Measurements from ENCODE around the gene ATP5PF. TPM values are rescaled to one million over a fixed set of nuclear protein-coding genes. Genes with fewer than 3 reads are reported as not detected.

ATP5PF gene
- total RNA-seq, 1 donor from 2014 or later: 34.5 TPM

DNA sequence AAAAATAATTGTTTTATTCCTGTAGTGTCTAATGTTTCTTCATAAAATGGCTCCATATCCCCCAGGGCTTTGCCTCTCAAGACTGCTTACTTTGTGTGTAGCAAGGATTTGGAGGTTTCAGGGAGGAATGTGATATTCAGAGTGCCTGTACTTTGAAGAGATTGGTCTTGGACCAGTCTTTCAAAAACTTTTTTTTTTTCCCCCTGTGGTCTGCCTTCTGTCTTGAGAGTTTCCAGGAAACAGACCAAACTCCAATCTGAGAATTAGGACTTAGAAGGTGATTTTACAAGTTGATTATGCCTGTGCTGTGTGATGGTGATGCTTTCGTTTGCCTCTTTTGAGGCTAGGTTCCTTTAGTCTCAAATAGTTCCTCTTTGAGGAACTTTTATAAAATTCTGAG lies 26.0 kb upstream of the ATP5PF start:
- FAIRE-seq: no peak
- TF ChIP-seq, protein P1, sequence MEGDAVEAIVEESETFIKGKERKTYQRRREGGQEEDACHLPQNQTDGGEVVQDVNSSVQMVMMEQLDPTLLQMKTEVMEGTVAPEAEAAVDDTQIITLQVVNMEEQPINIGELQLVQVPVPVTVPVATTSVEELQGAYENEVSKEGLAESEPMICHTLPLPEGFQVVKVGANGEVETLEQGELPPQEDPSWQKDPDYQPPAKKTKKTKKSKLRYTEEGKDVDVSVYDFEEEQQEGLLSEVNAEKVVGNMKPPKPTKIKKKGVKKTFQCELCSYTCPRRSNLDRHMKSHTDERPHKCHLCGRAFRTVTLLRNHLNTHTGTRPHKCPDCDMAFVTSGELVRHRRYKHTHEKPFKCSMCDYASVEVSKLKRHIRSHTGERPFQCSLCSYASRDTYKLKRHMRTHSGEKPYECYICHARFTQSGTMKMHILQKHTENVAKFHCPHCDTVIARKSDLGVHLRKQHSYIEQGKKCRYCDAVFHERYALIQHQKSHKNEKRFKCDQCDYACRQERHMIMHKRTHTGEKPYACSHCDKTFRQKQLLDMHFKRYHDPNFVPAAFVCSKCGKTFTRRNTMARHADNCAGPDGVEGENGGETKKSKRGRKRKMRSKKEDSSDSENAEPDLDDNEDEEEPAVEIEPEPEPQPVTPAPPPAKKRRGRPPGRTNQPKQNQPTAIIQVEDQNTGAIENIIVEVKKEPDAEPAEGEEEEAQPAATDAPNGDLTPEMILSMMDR (IDR thresholded peaks at IDR 0.05; ENCODE audit: insufficient read depth, low read length, severe bottlenecking): no peak
- no peak for DNase-seq (ENCODE audit: low read depth)
- Histone ChIP-seq H3K36me3 (ENCODE audit: control insufficient read depth, insufficient read depth, low read length) (peaks cover 1% of the 10 kb centered on the region), H3K4me3 (ENCODE audit: low read depth, low read length) (no peak overlapping the region), H3K27me3 (ENCODE audit: control insufficient read depth, insufficient read depth, low read length) (no peaks in the 10 kb centered on the region)

DNA sequence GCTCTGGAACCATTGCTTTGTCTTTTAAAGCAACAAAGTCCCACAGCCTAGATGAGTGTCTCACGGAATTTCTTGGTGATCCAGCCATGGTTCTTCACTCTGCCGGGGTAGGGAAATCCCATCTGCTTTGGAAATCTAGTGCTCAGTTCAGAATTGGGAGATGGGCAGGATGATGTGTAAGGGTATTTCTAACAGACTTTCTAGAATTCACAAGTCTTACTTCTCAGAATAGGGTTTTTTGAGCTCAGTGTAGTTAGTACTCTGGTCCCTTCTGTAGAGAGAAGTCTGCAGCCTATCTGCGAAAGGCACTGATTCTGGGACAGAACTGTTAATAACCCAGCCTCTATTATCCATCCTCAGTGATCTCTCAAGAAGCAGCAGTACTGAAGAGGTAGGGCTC lies 25.4 kb upstream of the ATP5PF start:
- Histone ChIP-seq H3K27me3 (ENCODE audit: control insufficient read depth, insufficient read depth, low read length) (no peaks in the 10 kb centered on the region), H3K36me3 (ENCODE audit: control insufficient read depth, insufficient read depth, low read length) (peaks cover 1% of the 10 kb centered on the region), H3K4me3 (ENCODE audit: low read depth, low read length) (no peak overlapping the region)
- FAIRE-seq (no peak), DNase-seq (ENCODE audit: low read depth) (no peak)
- TF ChIP-seq, protein P1 (IDR thresholded peaks at IDR 0.05; ENCODE audit: insufficient read depth, low read length, severe bottlenecking): no peak

- peak; percentile 46 for DNase-seq (ENCODE audit: low read depth)
- peaks cover 1% of the 10 kb centered on the region for H3K36me3 ChIP-seq (ENCODE audit: control insufficient read depth, insufficient read depth, low read length)
- H3K4me3 ChIP-seq (ENCODE audit: low read depth, low read length): no peak overlapping the region
- no peaks in the 10 kb centered on the region for H3K27me3 ChIP-seq (ENCODE audit: control insufficient read depth, insufficient read depth, low read length)
- FAIRE-seq: no peak
- TF ChIP-seq, protein P1 (IDR thresholded peaks at IDR 0.05; ENCODE audit: insufficient read depth, low read length, severe bottlenecking): no peak
Observed at GRCh38 chr21:25759573-25759972, 24.9 kb upstream of the ATP5PF start.

- TF ChIP-seq, protein P1 (IDR thresholded peaks at IDR 0.05; ENCODE audit: insufficient read depth, low read length, severe bottlenecking): no peak
- H3K4me3 ChIP-seq (ENCODE audit: low read depth, low read length): no peak overlapping the region
- H3K27me3 ChIP-seq (ENCODE audit: control insufficient read depth, insufficient read depth, low read length): no peaks in the 10 kb centered on the region
- peaks cover 3% of the 10 kb centered on the region for H3K36me3 ChIP-seq (ENCODE audit: control insufficient read depth, insufficient read depth, low read length)
- FAIRE-seq (no peak), DNase-seq (ENCODE audit: low read depth) (no peak)
Observed at GRCh38 chr21:25757531-25757930, 22.8 kb upstream of the ATP5PF start.

GRCh38 chr21:25756190-25756932 lies 21.7 kb upstream of the ATP5PF start:
- FAIRE-seq: no peak
- no peaks in the 10 kb centered on the region for H3K27me3 ChIP-seq (ENCODE audit: control insufficient read depth, insufficient read depth, low read length)
- peaks cover 2% of the 10 kb centered on the region for H3K36me3 ChIP-seq (ENCODE audit: control insufficient read depth, insufficient read depth, low read length)
- no peak for DNase-seq (ENCODE audit: low read depth)
- H3K4me3 ChIP-seq (ENCODE audit: low read depth, low read length): no peak overlapping the region
- TF ChIP-seq, protein P1 (IDR thresholded peaks at IDR 0.05; ENCODE audit: insufficient read depth, low read length, severe bottlenecking): no peak

DNA sequence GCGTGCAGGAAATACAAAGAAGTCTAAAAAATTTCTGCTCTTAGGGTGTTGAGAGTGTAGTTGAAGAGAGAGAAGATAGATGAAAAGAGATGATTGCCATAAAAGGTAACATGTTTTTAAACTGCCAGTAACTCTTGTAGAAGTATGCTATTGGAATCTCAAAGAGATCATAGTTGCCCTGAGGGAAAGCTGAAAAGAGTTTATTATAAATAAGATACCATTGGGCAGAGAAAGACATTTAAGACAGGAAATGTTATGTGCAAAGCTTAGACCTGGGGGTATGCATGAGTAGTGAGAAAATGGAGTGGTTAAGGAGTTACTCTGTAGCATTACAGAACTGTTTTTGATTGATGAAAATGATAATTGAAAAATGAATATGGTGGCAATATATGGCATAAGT lies 17.7 kb upstream of the ATP5PF start:
- TF ChIP-seq, protein P1 (IDR thresholded peaks at IDR 0.05; ENCODE audit: insufficient read depth, low read length, severe bottlenecking): no peak
- Histone ChIP-seq H3K36me3 (ENCODE audit: control insufficient read depth, insufficient read depth, low read length) (peaks cover 2% of the 10 kb centered on the region), H3K27me3 (ENCODE audit: control insufficient read depth, insufficient read depth, low read length) (no peaks in the 10 kb centered on the region), H3K4me3 (ENCODE audit: low read depth, low read length) (no peak overlapping the region)
- DNase-seq (ENCODE audit: low read depth) (no peak), FAIRE-seq (no peak)
